Ovary (tissue), 3 donors: ENCODE data around the gene URB2.

Source experiments
- CTCF ChIP-seq, 3 donors: fragments of 450-650 bp in 2 of 3; fragments of 200-600 bp in 1 of 3; IDR thresholded peaks; one replicate each; pipeline versions ENCODE4 v1.5.1 to v1.8.0; 2016 to 2022; ENCODE audit warnings: antibody characterized with exemption in 3 of 3, mild to moderate bottlenecking in 1 of 3
- POLR2A ChIP-seq: fragments of 450-650 bp; IDR thresholded peaks from one replicate; pipeline ENCODE4 v1.6.1; 2017; ENCODE audit warnings: antibody characterized with exemption, mild to moderate bottlenecking, moderate library complexity
- donor health status: DM: no; HTN: no; CAD: no.

- TF ChIP-seq CTCF (IDR thresholded peaks at IDR 0.05), result no peak
- no peak for TF ChIP-seq POLR2A
These were observed 43.3 kb downstream of the URB2 start for GRCh38 chr1:229669333-229669732.
